DOHH2 (cell line): ENCODE results near the gene TTLL7.

Experiments used
- EZH2phosphoT487 ChIP-seq: fragments of 200-600 bp; sonication (generic); IDR thresholded peaks from 2 replicates; pipeline ENCODE4 v1.6.1; 2017; ENCODE audit warnings: borderline replicate concordance, mild to moderate bottlenecking, antibody characterized with exemption, low read length, moderate library complexity, mixed read lengths
- TF ChIP-seq, protein P1 (sequence below): fragments of 200-600 bp; sonication (generic); IDR thresholded peaks from one replicate; pipeline ENCODE4 v1.5.1; 2014; ENCODE audit warnings: antibody characterized with exemption, mild to moderate bottlenecking, low read depth, low read length; ENCODE audit not compliant: poor library complexity, severe bottlenecking

- TF ChIP-seq, protein P1, sequence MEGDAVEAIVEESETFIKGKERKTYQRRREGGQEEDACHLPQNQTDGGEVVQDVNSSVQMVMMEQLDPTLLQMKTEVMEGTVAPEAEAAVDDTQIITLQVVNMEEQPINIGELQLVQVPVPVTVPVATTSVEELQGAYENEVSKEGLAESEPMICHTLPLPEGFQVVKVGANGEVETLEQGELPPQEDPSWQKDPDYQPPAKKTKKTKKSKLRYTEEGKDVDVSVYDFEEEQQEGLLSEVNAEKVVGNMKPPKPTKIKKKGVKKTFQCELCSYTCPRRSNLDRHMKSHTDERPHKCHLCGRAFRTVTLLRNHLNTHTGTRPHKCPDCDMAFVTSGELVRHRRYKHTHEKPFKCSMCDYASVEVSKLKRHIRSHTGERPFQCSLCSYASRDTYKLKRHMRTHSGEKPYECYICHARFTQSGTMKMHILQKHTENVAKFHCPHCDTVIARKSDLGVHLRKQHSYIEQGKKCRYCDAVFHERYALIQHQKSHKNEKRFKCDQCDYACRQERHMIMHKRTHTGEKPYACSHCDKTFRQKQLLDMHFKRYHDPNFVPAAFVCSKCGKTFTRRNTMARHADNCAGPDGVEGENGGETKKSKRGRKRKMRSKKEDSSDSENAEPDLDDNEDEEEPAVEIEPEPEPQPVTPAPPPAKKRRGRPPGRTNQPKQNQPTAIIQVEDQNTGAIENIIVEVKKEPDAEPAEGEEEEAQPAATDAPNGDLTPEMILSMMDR = no peak
- TF ChIP-seq EZH2phosphoT487 = no peak
These were observed 9.7 kb upstream of the TTLL7 start for GRCh38 chr1:84008631-84009030.
